ENCODE results near the gene EOLA2.
"Not testable (repeated sequence)": the region's sequence is repeated elsewhere in the genome, so short reads cannot be mapped to it uniquely, and the experiment has no call there.

Gene EOLA2

GRCh38 chrX:149932970-149933369 is 5.3 kb downstream of the EOLA2 start:
- DNase-seq (ENCODE audit: low spot score): not testable (repeated sequence)

DNA sequence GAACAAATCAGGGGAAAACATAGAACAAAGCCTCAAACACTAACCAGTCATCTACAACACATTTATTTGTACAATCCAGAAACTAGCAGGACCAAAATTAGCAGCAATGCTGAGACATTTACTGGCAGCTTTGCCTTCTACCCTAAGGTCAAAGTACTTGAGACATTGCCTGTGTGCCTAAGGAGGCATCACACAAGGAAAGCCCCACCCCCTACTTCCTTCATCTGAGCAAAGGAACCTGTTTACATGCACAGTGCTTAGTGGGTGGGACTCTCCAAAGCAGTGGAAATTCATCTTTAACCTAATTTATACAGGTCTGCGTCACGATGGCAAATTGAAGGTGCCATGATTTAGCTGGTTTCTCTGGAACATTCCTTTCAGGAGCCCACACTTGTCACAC is 6.1 kb downstream of the EOLA2 start:
- DNase-seq (ENCODE audit: low spot score): not testable (repeated sequence)

DNA sequence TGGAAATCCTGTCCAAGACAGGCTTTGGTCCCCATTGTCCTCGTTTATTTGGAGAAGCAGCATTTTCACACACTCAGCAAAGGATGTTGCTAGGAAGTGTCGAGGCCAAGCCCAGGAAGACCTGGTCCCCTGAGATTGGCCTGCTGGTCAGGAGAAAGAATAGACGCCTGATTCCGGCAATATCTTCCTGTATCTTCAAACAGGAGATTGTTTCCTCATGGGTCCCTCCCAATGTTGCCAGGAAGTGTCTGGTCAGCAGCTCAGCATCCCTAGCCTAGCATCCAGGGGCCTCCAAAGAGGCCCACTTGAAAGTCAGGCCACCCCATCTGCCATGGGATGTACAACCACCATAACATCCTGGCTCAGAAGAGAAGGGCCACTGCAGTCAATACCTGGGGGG is 6.9 kb downstream of the EOLA2 start:
- not testable (repeated sequence) for DNase-seq (ENCODE audit: low spot score)

- DNase-seq (ENCODE audit: low spot score): not testable (repeated sequence)
Observed at GRCh38 chrX:149929400-149929799, 8.9 kb downstream of the EOLA2 start, which contains the start of gene HSFX4. TSS of gene HSFX4 (plus strand) at chrX:149929573. CDS start at chrX:149929645, 72 bp downstream.

DNA sequence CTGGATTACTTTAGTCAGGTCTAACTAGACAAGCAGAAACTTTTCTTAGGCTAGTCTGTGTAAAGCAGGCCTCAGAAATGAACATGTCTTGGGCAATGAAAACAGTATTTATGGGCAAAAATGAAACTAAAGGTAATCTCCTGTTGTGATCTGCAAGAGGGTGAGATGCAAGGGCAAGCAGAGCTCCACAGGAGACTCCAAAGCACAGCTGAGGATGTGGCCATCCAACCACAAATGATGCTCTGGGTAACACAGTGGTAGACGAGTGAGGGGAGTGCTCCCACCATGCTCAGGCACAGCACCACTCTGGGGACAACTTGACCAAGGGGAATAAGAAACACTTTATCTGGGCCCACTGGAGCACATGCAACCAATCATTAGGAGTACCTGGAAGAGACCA is 9.7 kb downstream of the EOLA2 start:
- not testable (repeated sequence) for DNase-seq (ENCODE audit: low spot score)

DNA sequence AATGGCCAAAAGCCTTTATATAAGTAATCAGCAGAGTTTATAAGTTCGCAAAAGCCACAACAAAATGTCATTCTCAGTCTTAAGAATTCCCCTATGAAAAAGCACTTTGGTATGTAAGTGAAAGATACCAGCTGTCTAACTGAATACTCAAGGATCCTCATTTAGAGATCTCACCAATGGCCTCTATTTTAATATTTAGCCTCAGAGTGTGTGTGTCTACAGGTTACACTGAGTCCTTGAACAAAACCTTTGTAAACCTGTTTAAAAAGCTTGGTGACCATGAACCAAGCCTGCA is 10.4 kb downstream of the EOLA2 start:
- DNase-seq (ENCODE audit: low spot score): not testable (repeated sequence)

DNA sequence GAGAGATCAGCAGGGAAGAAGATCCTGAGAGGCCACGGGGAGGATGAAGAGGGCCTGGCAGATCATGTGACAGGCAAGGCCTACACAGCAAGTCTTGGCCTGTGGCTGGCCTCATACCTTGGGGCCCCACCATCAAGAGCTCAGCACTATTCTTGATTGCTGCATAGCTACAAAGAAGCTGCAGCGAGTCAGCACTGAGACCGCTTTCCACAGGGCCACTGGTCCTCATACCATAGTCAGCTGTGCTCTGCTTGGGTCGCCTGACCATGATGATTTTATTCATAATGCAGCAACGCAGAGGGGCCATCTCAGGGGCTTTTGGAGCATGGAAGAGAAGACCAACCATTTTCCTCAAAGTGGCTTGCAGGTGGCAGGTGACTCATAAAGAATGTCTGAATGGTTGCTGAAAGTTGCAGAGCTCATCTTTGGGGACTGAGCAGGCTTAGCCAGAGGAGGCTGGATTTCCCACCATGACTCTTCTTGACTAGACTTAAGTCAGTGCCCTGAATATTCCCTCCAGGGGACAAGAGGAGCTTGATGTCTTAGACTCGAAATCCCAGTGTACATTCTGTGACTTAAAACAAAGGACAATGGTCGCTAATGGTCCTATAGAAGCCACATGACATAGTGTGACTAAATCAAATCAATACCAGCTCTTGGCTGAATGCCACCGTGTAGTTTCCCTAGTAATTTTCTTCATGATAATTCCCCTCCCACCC is 10.9 kb downstream of the EOLA2 start:
- DNase-seq (ENCODE audit: low spot score): not testable (repeated sequence)

DNA sequence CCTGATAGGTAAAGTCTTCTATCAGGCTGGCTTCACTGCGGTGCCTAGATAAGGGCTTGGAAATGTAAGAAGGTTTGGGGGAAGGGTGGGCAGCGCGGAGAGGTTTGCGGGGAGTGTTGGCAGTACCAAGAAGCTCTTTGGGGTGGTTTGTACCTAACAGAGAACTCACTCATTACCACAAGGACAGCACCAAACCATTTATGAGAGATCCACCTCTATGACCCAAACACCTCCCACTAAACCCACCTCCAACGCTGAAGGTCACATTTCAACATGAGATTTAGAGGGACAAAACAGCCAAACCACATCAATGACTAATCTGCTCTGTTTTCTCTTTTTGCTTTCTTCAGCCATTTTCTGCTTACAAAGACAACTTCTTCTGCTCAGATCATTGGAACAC is 13.9 kb downstream of the EOLA2 start:
- not testable (repeated sequence) for DNase-seq (ENCODE audit: low spot score)

- not testable (repeated sequence) for DNase-seq (ENCODE audit: low spot score)
Observed at GRCh38 chrX:149923836-149924235, 14.5 kb downstream of the EOLA2 start.

DNA sequence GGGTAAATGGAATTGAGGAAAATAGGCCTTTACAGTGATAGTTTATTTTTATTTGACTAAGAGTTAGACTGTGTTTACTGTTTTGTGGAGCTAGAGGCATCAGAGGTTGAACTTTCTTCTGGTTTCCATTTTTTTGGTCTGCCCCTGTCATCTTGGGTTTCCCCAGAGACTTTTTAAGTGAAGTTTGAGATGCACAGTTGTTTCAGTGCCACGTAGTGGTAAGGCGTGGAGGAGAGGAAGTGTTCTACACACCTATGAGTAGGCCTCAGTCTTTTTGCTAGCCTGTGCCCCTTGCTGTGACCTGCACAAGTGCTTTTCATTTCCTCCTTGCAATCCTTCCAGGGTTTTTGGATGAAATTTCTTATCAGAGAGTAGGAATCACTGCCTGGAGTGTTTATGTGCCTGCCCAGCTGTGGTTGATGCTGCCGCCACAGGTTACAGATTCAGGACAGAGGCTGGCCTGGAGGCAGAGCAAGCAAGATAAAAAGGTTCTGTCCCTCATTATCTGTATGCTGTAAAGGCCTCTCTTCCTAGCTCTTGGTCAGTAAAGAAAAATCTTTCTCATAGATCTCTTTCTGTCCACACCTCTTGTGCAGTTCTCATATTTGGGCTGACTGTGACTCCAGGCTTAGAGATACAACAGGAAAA is 21.4 kb downstream of the EOLA2 start:
- no peak for DNase-seq (ENCODE audit: low spot score)

- no peak for DNase-seq (ENCODE audit: low spot score)
Observed at GRCh38 chrX:149910178-149910695, 28.1 kb downstream of the EOLA2 start.

DNA sequence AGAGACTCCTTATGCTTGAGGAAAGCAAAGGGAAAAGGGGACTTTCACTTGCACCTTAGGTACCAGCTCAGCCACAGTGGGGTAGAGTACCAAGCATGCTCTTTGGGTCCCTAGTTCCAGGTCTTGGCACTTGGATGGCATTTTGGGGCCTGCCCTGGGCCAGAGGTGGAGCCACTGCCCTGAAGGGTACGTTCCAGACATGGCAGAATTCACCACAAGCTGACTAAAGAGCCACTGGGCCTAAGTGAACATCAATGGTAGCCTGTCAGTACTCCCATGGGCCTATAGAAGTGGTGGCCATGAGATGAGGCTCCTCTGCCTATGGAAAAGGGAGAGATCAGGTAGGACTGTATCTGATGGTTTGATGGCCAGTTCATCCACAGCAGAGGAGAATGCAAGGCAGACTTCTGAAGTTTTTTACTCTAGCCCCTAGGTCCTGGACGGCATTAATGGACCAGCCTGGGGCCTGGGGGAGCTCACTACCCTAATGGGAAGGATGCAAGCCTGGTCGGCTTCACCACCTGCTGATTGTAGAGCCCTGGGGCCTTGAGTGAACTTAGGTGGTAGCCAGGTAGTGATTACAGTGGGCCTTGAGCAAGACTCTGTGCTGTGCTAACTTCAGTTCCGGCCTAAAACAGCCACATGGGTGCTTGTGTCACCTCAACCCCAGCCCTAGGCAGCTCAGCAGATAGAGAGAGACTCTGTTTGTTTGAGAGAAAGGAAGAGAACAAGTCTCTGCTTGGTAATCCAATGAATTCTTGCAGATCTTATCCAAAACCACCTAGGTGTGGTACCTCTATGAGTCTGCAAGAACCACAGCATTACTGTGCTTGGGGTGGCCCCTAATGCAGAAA is 28.7 kb downstream of the EOLA2 start:
- DNase-seq (ENCODE audit: low spot score): no peak

GRCh38 chrX:149908727-149909126 is 29.6 kb downstream of the EOLA2 start:
- no peak for DNase-seq (ENCODE audit: low spot score)

GRCh38 chrX:149908308-149908707 is 30.0 kb downstream of the EOLA2 start:
- DNase-seq (ENCODE audit: low spot score): no peak

DNA sequence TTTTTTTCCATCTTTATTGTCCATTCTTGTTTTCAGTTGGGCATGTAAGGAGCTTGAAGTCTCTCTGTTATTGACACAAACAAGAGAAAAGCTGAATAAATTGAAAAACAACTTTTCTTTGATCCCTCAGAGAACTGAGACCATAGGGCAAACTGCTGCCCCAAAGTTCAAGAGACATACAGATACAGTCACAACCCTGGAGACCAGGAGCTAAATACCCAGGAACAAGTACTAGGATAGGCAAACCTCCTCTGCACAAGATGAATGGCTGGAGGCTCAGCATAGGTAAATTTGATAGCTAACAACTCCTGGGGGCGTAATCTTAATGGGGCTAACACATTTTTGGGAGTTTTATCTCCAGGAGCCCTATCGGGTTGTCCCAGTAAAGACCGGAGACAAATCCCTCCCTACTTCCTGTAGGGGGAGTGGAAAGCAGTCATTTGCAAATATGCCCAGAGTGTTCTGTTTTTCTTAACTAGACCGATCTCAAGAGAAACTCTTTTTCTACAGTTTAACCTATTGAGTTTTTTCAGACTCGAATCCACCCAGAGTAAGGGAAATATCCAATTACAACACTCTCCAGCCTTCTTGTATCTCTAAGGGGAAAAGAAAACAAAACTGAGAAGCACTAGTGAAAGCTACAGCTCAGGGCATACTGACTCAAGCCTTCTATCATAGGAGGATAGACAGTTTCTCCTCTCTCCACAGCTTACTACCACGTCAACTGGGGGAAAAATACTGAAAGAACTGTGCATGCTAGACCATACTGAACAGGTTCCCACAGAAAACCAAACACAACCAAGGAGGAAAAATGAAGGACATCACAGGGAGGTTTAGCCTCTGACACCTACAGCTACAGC is 34.2 kb downstream of the EOLA2 start:
- no peak for DNase-seq (ENCODE audit: low spot score)

- DNase-seq (ENCODE audit: low spot score): no peak
Observed at GRCh38 chrX:149898554-149898953, 39.7 kb downstream of the EOLA2 start.

DNA sequence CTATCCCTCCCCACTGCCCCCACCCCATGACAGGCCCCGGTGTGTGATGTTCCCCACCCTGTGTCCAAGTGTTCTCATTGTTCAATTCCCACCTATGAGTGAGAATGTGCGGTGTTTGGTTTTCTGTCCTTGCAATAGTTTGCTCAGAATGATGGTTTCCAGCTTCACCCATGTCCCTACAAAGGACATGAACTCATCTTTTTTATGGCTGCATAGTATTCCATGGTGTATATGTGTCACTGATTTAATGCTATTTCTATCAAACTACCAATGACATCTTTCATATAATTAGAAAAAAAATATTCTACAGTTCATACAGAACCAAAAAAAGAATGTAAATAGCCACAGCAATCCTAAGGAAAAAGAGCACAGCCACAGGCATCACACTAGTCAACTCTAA is 47.5 kb downstream of the EOLA2 start:
- not testable (repeated sequence) for DNase-seq (ENCODE audit: low spot score)
